Anterior cingulate cortex (tissue), 58 donors: ENCODE data around the gene TUFM.
"Not testable (repeated sequence)": the region's sequence is repeated elsewhere in the genome, so short reads cannot be mapped to it uniquely, and the experiment has no call there.

ENCODE experiments used
- DNase-seq, 58 donors: peaks; one replicate each; lab custom pipeline; 2025; lab: John Stamatoyannopoulos, UW

The TUFM gene

DNA sequence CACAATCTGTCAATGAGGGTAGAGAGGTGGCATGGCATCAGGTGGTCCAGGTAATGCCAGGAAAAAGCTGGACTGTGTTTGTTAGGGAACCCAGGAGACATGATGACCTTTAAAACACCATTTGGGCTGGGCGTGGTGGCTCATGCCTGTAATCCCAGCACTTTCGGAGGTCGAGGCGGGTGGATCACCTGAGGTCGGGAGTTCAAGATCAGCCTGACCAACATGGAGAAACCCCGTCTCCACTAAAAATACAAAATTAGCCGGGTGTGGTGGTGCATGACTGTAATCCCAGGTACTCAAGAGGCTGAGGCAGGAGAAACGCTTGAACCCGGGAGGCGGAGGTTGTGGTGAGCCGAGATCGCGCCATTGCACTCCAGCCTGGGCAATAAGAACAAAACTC, 25.6 kb downstream of the TUFM start:
- not testable (repeated sequence) for DNase-seq

DNA sequence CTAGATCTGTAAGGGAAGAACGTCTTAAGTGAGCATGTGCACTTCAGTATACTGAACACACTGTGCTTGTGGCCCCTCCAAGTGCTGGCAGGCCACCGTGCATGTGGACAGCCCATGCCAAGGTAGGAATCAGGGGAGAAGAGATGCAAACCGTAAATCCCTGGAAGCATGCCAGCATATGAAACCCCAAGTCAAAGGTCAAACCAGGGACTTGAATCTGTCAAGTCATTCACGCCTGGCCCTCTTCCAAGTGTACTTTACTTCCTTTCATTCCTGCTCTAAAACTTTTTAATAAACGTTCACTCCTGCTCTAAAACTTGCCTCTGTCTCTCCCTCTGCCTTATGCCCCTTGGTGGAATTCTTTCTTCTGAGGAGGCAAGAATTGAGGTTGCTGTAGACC, 26.1 kb downstream of the TUFM start:
- DNase-seq, result no peak

DNA sequence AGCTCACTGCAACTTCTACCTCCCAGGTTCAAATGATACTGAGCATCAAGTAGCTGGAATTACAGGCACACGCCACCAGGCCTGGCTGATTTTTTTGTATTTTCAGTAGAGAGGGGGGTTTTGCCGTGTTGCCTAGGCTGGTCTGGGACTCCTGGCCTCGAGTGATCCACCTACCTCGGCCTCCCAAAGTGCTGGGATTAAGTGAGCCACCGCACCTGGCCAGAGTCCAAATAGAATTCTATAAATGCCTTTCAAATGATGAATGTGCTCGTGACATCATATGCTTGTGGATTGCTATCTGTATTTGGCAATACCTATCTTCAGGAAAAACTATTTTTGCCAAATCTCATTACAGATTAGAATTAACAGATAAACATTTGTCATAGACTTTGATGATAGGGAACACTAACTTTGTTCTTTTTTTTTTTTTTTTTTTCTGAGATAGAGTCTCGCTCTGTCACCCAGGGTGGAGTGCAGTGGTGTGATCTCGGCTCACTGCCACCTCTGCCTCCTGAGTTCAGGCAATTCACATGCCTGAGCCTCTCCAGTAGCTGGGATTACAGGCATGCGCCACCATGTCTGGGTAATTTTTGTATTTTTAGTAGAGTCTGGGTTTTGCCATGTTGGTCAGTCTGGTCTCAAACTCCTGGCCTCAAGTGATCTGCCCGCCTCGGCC, 38.6 kb downstream of the TUFM start:
- DNase-seq, result not testable (repeated sequence)

DNA sequence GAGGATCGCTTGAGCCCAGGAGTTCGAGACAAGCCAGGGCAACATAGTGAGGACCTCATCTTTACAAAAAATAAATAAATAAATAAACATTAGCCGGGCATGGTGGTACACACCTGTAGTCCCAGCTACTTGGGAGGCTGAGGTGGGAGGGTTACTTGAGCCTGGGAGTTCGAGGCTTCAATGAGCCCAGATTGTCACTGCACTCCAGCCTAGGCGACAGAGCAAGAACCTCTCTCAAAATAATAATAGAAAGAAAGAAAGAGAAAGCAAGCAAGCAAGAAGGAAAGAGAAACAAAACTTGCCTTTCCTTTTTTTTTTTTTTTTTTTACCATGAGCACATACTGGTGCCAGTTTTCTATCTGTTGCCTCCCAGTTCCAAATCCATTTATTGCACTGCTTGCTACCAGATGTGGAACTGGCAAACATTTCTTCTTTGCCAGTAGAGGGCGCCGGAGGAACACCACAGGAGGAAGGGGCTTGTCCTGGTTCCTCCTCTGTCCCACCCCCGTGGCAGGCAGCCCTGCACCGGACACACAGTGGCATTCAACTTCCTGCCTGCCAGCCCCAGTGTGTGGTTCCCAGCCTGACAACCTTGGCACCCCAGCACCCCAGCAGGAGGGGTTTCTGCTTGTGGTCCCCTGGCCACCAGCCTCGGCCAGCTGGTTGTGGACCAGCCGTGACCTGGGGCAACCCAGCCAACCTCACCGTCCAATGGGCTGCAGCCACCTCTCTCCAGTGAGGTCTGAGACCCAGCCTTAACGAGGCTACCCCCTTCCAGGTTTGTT, 43.7 kb downstream of the TUFM start:
- DNase-seq, result peak in 34 of 58 donors; percentile 1 to 72 (median 18)
